Activated CD4-positive, alpha-beta T cell treated with anti-CD3 and anti-CD28 coated beads for 1 hour (primary cell): ENCODE results near the gene DIP2A.
"Not testable (repeated sequence)": the region's sequence is repeated elsewhere in the genome, so short reads cannot be mapped to it uniquely, and the experiment has no call there.

Source experiments
- DNase-seq: peaks from one replicate; pipeline ENCODE4 v3.0.0-alpha.2; 2020

The DIP2A gene

GRCh38 chr21:46426313-46427046, 32.2 kb upstream of the DIP2A start:
- DNase-seq, result no peak

GRCh38 chr21:46427516-46427915, 31.2 kb upstream of the DIP2A start:
- no peak for DNase-seq

GRCh38 chr21:46428286-46428685, 30.4 kb upstream of the DIP2A start:
- no peak for DNase-seq

- DNase-seq, result no peak
These were observed 29.5 kb upstream of the DIP2A start for GRCh38 chr21:46428987-46429710.

- no peak for DNase-seq
These were observed 28.7 kb upstream of the DIP2A start for GRCh38 chr21:46429754-46430681.

GRCh38 chr21:46431448-46431847, 27.2 kb upstream of the DIP2A start:
- no peak for DNase-seq

- DNase-seq, result no peak
These were observed 26.7 kb upstream of the DIP2A start for GRCh38 chr21:46431884-46432488.

- DNase-seq, result not testable (repeated sequence)
These were observed 25.6 kb upstream of the DIP2A start for GRCh38 chr21:46433116-46433515.

- no peak for DNase-seq
These were observed 24.3 kb upstream of the DIP2A start for GRCh38 chr21:46434322-46434958.

GRCh38 chr21:46435786-46436227, 22.9 kb upstream of the DIP2A start:
- no peak for DNase-seq

- DNase-seq, result no peak
These were observed 22.1 kb upstream of the DIP2A start for GRCh38 chr21:46436621-46437020.

- DNase-seq, result no peak
These were observed 21.6 kb upstream of the DIP2A start for GRCh38 chr21:46437096-46437498.

GRCh38 chr21:46437511-46437910, 21.2 kb upstream of the DIP2A start:
- DNase-seq, result no peak

GRCh38 chr21:46438241-46438640, 20.4 kb upstream of the DIP2A start:
- DNase-seq, result no peak

GRCh38 chr21:46439906-46440305, 18.8 kb upstream of the DIP2A start:
- no peak for DNase-seq

GRCh38 chr21:46441331-46441730, 17.4 kb upstream of the DIP2A start:
- no peak for DNase-seq

- no peak for DNase-seq
These were observed 16.7 kb upstream of the DIP2A start for GRCh38 chr21:46441961-46442498.

- DNase-seq, result no peak
These were observed 15.8 kb upstream of the DIP2A start for GRCh38 chr21:46442938-46443337.

- no peak for DNase-seq
These were observed 14.8 kb upstream of the DIP2A start for GRCh38 chr21:46443910-46444309.

GRCh38 chr21:46448108-46448507, 10.6 kb upstream of the DIP2A start:
- no peak for DNase-seq

- not testable (repeated sequence) for DNase-seq
These were observed 9.8 kb upstream of the DIP2A start for GRCh38 chr21:46448855-46449254.

GRCh38 chr21:46452710-46453109, 6.0 kb upstream of the DIP2A start:
- DNase-seq, result no peak
